Uterus (tissue), 2 donors: ENCODE data around the gene SCO1.

Experiments used
- POLR2A ChIP-seq, 2 donors: fragments of 450-650 bp; IDR thresholded peaks; one replicate each; pipeline ENCODE4 v1.6.1; 2016; ENCODE audit warnings: antibody characterized with exemption in 2 of 2, mild to moderate bottlenecking in 1 of 2, moderate library complexity in 1 of 2
- TF ChIP-seq, protein P1 (sequence below), 4 experiments: fragments of 200-600 bp in 2 of 4; fragments of 450-650 bp in 2 of 4; sonication (generic) in 2 of 4; IDR thresholded peaks; one replicate each; pipeline ENCODE4 v1.5.1; 2016 to 2019; ENCODE audit warnings: antibody characterized with exemption in 4 of 4, mild to moderate bottlenecking in 2 of 4, moderate library complexity in 1 of 4

- TF ChIP-seq POLR2A (IDR thresholded peaks at IDR 0.05), result no peak
- TF ChIP-seq, protein P1, sequence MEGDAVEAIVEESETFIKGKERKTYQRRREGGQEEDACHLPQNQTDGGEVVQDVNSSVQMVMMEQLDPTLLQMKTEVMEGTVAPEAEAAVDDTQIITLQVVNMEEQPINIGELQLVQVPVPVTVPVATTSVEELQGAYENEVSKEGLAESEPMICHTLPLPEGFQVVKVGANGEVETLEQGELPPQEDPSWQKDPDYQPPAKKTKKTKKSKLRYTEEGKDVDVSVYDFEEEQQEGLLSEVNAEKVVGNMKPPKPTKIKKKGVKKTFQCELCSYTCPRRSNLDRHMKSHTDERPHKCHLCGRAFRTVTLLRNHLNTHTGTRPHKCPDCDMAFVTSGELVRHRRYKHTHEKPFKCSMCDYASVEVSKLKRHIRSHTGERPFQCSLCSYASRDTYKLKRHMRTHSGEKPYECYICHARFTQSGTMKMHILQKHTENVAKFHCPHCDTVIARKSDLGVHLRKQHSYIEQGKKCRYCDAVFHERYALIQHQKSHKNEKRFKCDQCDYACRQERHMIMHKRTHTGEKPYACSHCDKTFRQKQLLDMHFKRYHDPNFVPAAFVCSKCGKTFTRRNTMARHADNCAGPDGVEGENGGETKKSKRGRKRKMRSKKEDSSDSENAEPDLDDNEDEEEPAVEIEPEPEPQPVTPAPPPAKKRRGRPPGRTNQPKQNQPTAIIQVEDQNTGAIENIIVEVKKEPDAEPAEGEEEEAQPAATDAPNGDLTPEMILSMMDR (IDR thresholded peaks at IDR 0.05), result no peak
Measured at GRCh38 chr17:10738521-10739258, 41.4 kb upstream of the SCO1 start.
